ENCODE results near the gene FAM83C. TPM values are rescaled to one million over a fixed set of nuclear protein-coding genes. Genes with fewer than 3 reads are reported as not detected.

The FAM83C gene
- total RNA-seq, 4 donors from 2014 or later: not detected

- Histone ChIP-seq H3K36me3 (no peaks in the 10 kb centered on the region), H3K27me3 (no peaks in the 10 kb centered on the region), H3K4me3 (no peak overlapping the region), H3K27ac (peak overlapping the region in 2 of 4 donors; percentile 71 to 80), H3K4me1 (peaks cover 0 to 33% (median 3%) of the 10 kb centered on the region in 4 donors), H3K9me3 (no peaks in the 10 kb centered on the region)
- DNase-seq: no peak
- no peak for TF ChIP-seq POLR2A (IDR thresholded peaks at IDR 0.05)
- TF ChIP-seq CTCF (IDR thresholded peaks at IDR 0.05): no peak
Observed at GRCh38 chr20:35325401-35325800, 33.2 kb upstream of the FAM83C start.

GRCh38 chr20:35320396-35321126 is 28.3 kb upstream of the FAM83C start:
- H3K9me3 ChIP-seq: no peaks in the 10 kb centered on the region
- H3K27me3 ChIP-seq: no peaks in the 10 kb centered on the region
- no peaks in the 10 kb centered on the region for H3K36me3 ChIP-seq
- peak overlapping the region in 1 of 4 donors; percentile 97 for H3K27ac ChIP-seq
- peaks cover 0 to 20% (median 2%) of the 10 kb centered on the region in 4 donors for H3K4me1 ChIP-seq
- no peak for DNase-seq
- H3K4me3 ChIP-seq: no peak overlapping the region
- TF ChIP-seq POLR2A (IDR thresholded peaks at IDR 0.05) (no peak), CTCF (IDR thresholded peaks at IDR 0.05) (no peak)

GRCh38 chr20:35319871-35320197 is 27.6 kb upstream of the FAM83C start:
- H3K27ac ChIP-seq: peak overlapping the region in 3 of 4 donors; percentile 55 to 97 (median 86)
- DNase-seq: no peak
- H3K36me3 ChIP-seq: no peaks in the 10 kb centered on the region
- H3K9me3 ChIP-seq: no peaks in the 10 kb centered on the region
- H3K4me1 ChIP-seq: peaks cover 0 to 16% (median 2%) of the 10 kb centered on the region in 4 donors
- H3K27me3 ChIP-seq: no peaks in the 10 kb centered on the region
- no peak overlapping the region for H3K4me3 ChIP-seq
- TF ChIP-seq CTCF (IDR thresholded peaks at IDR 0.05): no peak
- no peak for TF ChIP-seq POLR2A (IDR thresholded peaks at IDR 0.05)

- Histone ChIP-seq H3K4me3 (no peak overlapping the region), H3K36me3 (no peaks in the 10 kb centered on the region), H3K9me3 (no peaks in the 10 kb centered on the region), H3K27ac (peak overlapping the region in 3 of 4 donors; percentile 55 to 97 (median 86)), H3K27me3 (no peaks in the 10 kb centered on the region), H3K4me1 (peaks cover 0 to 16% (median 2%) of the 10 kb centered on the region in 4 donors)
- DNase-seq: peak in 1 of 3 donors; percentile 71
- TF ChIP-seq POLR2A (IDR thresholded peaks at IDR 0.05): no peak
- no peak for TF ChIP-seq CTCF (IDR thresholded peaks at IDR 0.05)
Observed at GRCh38 chr20:35319192-35319870, 27.1 kb upstream of the FAM83C start.

GRCh38 chr20:35318502-35319157 is 26.4 kb upstream of the FAM83C start:
- H3K4me1 ChIP-seq: peaks cover 0 to 16% (median 2%) of the 10 kb centered on the region in 4 donors
- peak overlapping the region in 3 of 4 donors; percentile 55 to 97 (median 86) for H3K27ac ChIP-seq
- peak in 1 of 6 experiments; percentile 7 for TF ChIP-seq CTCF (IDR thresholded peaks at IDR 0.05)
- peak; percentile 60 to 78 for TF ChIP-seq POLR2A (IDR thresholded peaks at IDR 0.05)
- DNase-seq: peak in 2 of 3 donors; percentile 73 to 84
- H3K4me3 ChIP-seq: no peak overlapping the region
- no peaks in the 10 kb centered on the region for H3K36me3 ChIP-seq
- no peaks in the 10 kb centered on the region for H3K27me3 ChIP-seq
- no peaks in the 10 kb centered on the region for H3K9me3 ChIP-seq

Measured in Peyer's patch (tissue), 4 donors.